ENCODE measurements around the gene SIX3.
A peak's percentile ranks its signal among the peaks of the same experiment; 100 is the strongest.

SIX3 gene

GRCh38 chr2:44941551-44942234 is at the start of gene SIX3:
Gene SIX3, plus strand, starts transcription at chr2:44941702. Its CDS starts 403 bp downstream, at chr2:44942105.
- DNase-seq (ENCODE audit: low spot score) = peak; percentile 32

GRCh38 chr2:44894058-44894457 is 47.4 kb upstream of the SIX3 start:
- DNase-seq (ENCODE audit: low spot score) = no peak

- no peak for DNase-seq (ENCODE audit: low spot score)
These were observed 46.4 kb upstream of the SIX3 start for GRCh38 chr2:44895061-44895460.

GRCh38 chr2:44897406-44897805 is 44.1 kb upstream of the SIX3 start:
- no peak for DNase-seq (ENCODE audit: low spot score)

GRCh38 chr2:44902217-44903137 is 39.0 kb upstream of the SIX3 start:
- no peak for DNase-seq (ENCODE audit: low spot score)

- DNase-seq (ENCODE audit: low spot score) = no peak
These were observed 36.9 kb upstream of the SIX3 start for GRCh38 chr2:44904578-44904977.

- DNase-seq (ENCODE audit: low spot score) = no peak
These were observed 34.5 kb upstream of the SIX3 start for GRCh38 chr2:44906972-44907371.

- no peak for DNase-seq (ENCODE audit: low spot score)
These were observed 31.7 kb upstream of the SIX3 start for GRCh38 chr2:44909831-44910230.

- no peak for DNase-seq (ENCODE audit: low spot score)
These were observed 28.8 kb upstream of the SIX3 start for GRCh38 chr2:44912660-44913059.

GRCh38 chr2:44916291-44916690 is 25.2 kb upstream of the SIX3 start:
- no peak for DNase-seq (ENCODE audit: low spot score)

GRCh38 chr2:44918095-44918775 is 23.3 kb upstream of the SIX3 start:
- no peak for DNase-seq (ENCODE audit: low spot score)

GRCh38 chr2:44920751-44921150 is 20.8 kb upstream of the SIX3 start:
- no peak for DNase-seq (ENCODE audit: low spot score)

GRCh38 chr2:44922776-44923175 is 18.7 kb upstream of the SIX3 start:
- no peak for DNase-seq (ENCODE audit: low spot score)

- no peak for DNase-seq (ENCODE audit: low spot score)
These were observed 15.9 kb upstream of the SIX3 start for GRCh38 chr2:44925561-44926136.

- DNase-seq (ENCODE audit: low spot score) = no peak
These were observed 14.5 kb upstream of the SIX3 start for GRCh38 chr2:44926957-44927356.

GRCh38 chr2:44927985-44928482 is 13.5 kb upstream of the SIX3 start:
- DNase-seq (ENCODE audit: low spot score) = no peak

GRCh38 chr2:44928483-44929158 is 12.9 kb upstream of the SIX3 start:
- no peak for DNase-seq (ENCODE audit: low spot score)

- DNase-seq (ENCODE audit: low spot score) = no peak
These were observed 12.3 kb upstream of the SIX3 start for GRCh38 chr2:44929159-44929734.

- DNase-seq (ENCODE audit: low spot score) = no peak
These were observed 11.7 kb upstream of the SIX3 start for GRCh38 chr2:44929735-44930273.

- no peak for DNase-seq (ENCODE audit: low spot score)
These were observed 11.0 kb upstream of the SIX3 start for GRCh38 chr2:44930274-44931197.

All from CD4-positive, alpha-beta T cell treated with Interleukin-2 at 100 ng/mL for 4 hours (primary cell).